Smooth muscle cell (in vitro differentiated cells): ENCODE measurements around the gene CCNF. TPM values are rescaled to one million over a fixed set of nuclear protein-coding genes. Genes with fewer than 3 reads are reported as not detected.

Experiments used
- DNase-seq: peaks from one replicate; lab custom pipeline; 2025; ENCODE audit not compliant: unreplicated experiment; lab: John Stamatoyannopoulos, UW
- H2AFZ ChIP-seq: fragments of 200-600 bp; sonication (generic); 2 replicates; pipeline ENCODE4 v1.6.0; 2016; ENCODE audit warnings: antibody characterized with exemption, low read depth, mild to moderate bottlenecking
- H3F3A ChIP-seq: fragments of 200-600 bp; sonication (generic); 2 replicates; pipeline ENCODE4 v1.6.0; 2017; ENCODE audit warnings: antibody characterized with exemption, low read depth
- H3K27ac ChIP-seq: fragments of 200-600 bp; sonication (generic); 2 replicates; pipeline ENCODE4 v1.5.1; 2016; ENCODE audit warnings: low read depth, mild to moderate bottlenecking
- H3K27me3 ChIP-seq: fragments of 200-600 bp; sonication (generic); 2 replicates; pipeline ENCODE4 v1.6.1; 2016; ENCODE audit warnings: low read depth, mild to moderate bottlenecking
- H3K36me3 ChIP-seq: fragments of 200-600 bp; sonication (generic); 2 replicates; pipeline ENCODE4 v1.5.1; 2016; ENCODE audit warnings: low read depth
- H3K4me1 ChIP-seq: fragments of 200-600 bp; sonication (generic); 2 replicates; pipeline ENCODE4 v1.5.1; 2016; ENCODE audit warnings: low read depth
- H3K4me2 ChIP-seq: fragments of 200-600 bp; sonication (generic); 2 replicates; pipeline ENCODE4 v1.6.0; 2016; ENCODE audit warnings: mild to moderate bottlenecking
- H3K4me3 ChIP-seq: fragments of 200-600 bp; sonication (generic); 2 replicates; pipeline ENCODE4 v1.5.1; 2016; ENCODE audit warnings: mild to moderate bottlenecking
- H3K79me2 ChIP-seq: fragments of 200-600 bp; sonication (generic); 2 replicates; pipeline ENCODE4 v1.6.0; 2016; ENCODE audit warnings: low read depth, mild to moderate bottlenecking
- H3K9ac ChIP-seq: fragments of 200-600 bp; sonication (generic); 2 replicates; pipeline ENCODE4 v1.6.0; 2016; ENCODE audit warnings: low read depth
- H3K9me3 ChIP-seq: fragments of 200-600 bp; sonication (generic); replicated peaks from 2 replicates; pipeline ENCODE4 v1.5.1; 2016; ENCODE audit warnings: low read depth
- H4K20me1 ChIP-seq: fragments of 200-600 bp; sonication (generic); 2 replicates; pipeline ENCODE4 v1.6.0; 2016; ENCODE audit warnings: low read depth
- CTCF ChIP-seq: fragments of 200-600 bp; sonication (generic); IDR thresholded peaks from 2 replicates; pipeline ENCODE4 v1.5.1; 2017; ENCODE audit warnings: borderline replicate concordance, mild to moderate bottlenecking, antibody characterized with exemption; ENCODE audit not compliant: insufficient read depth, poor library complexity, severe bottlenecking
- WGBS: methylation state at CpG from one replicate; pipeline ENCODE4 v1.1.7; 2016; ENCODE audit warnings: low lambda C conversion rate; 5-methylcytosine and 5-hydroxymethylcytosine counted together
- polyA plus RNA-seq: library from polyadenylated mRNA; unstranded; fragments of >200 nt; fragmentation: Nextera tagmentation; extraction: Ambion mirVana; gene quantifications from 2 replicates; pipeline ENCODE4 v1.2.1, GENCODE V29; 2016
- total RNA-seq: library from RNA; depleted of rRNA; stranded (reverse); fragments of >200 nt; gene quantifications from 2 replicates; pipeline ENCODE4 v1.2.3, GENCODE V29; 2014

The CCNF gene
- total and polyA plus RNA-seq, 2 experiments from 2014 or later, result 3.6 to 12.8 TPM

GRCh38 chr16:2476345-2476720 lies 47.1 kb downstream of the CCNF start:
- Histone ChIP-seq H4K20me1 (peaks cover 53% of the 10 kb centered on the region), H3K36me3 (no peaks in the 10 kb centered on the region), H3K4me2 (peak overlapping the region; percentile 95), H3K4me3 (peak overlapping the region; percentile 84), H3K27me3 (no peaks in the 10 kb centered on the region), H3K9ac (no peak overlapping the region), H3K27ac (no peak overlapping the region), H3K4me1 (peaks cover 6% of the 10 kb centered on the region), H3F3A (no peaks in the 10 kb centered on the region), H3K9me3 (no peaks in the 10 kb centered on the region), H3K79me2 (peaks cover 8% of the 10 kb centered on the region), H2AFZ (no peak overlapping the region)
- TF ChIP-seq CTCF, result no peak
- 94% methylated on average over 9 of the region's 9 CpGs for WGBS
- no peak for DNase-seq

- no peaks in the 10 kb centered on the region for H3F3A ChIP-seq
- no peak overlapping the region for H3K4me2 ChIP-seq
- H4K20me1 ChIP-seq, result peaks cover 56% of the 10 kb centered on the region
- peaks cover 8% of the 10 kb centered on the region for H3K79me2 ChIP-seq
- H3K27me3 ChIP-seq, result no peaks in the 10 kb centered on the region
- no peaks in the 10 kb centered on the region for H3K36me3 ChIP-seq
- no peak for TF ChIP-seq CTCF
- 95% methylated on average over 3 of the region's 3 CpGs for WGBS
- no peak overlapping the region for H3K9ac ChIP-seq
- H3K4me1 ChIP-seq, result peaks cover 6% of the 10 kb centered on the region
- H3K4me3 ChIP-seq, result no peak overlapping the region
- DNase-seq, result no peak
- no peak overlapping the region for H2AFZ ChIP-seq
- no peaks in the 10 kb centered on the region for H3K9me3 ChIP-seq
- H3K27ac ChIP-seq, result no peak overlapping the region
Observed at GRCh38 chr16:2476741-2477140, 47.5 kb downstream of the CCNF start.

- no peak overlapping the region for H3K27ac ChIP-seq
Observed at GRCh38 chr16:2477327-2477726, 48.1 kb downstream of the CCNF start.

More at GRCh38 chr16:2477327-2477726, 48.1 kb downstream of the CCNF start:
- no peaks in the 10 kb centered on the region for H3F3A ChIP-seq
- no peak overlapping the region for H2AFZ ChIP-seq
- WGBS, result 94% methylated on average over 3 of the region's 3 CpGs
- peaks cover 8% of the 10 kb centered on the region for H3K79me2 ChIP-seq
- no peak overlapping the region for H3K4me2 ChIP-seq
- H4K20me1 ChIP-seq, result peaks cover 62% of the 10 kb centered on the region
- no peaks in the 10 kb centered on the region for H3K36me3 ChIP-seq
- peaks cover 6% of the 10 kb centered on the region for H3K4me1 ChIP-seq
- no peak for DNase-seq
- TF ChIP-seq CTCF, result no peak
- H3K9ac ChIP-seq, result no peak overlapping the region
- no peak overlapping the region for H3K4me3 ChIP-seq
- H3K27me3 ChIP-seq, result no peaks in the 10 kb centered on the region
- no peaks in the 10 kb centered on the region for H3K9me3 ChIP-seq
